ENCODE measurements around the gene WDFY3. TPM values are rescaled to one million over a fixed set of nuclear protein-coding genes. Genes with fewer than 3 reads are reported as not detected.

WDFY3 gene
- total RNA-seq, 1 donor = 91.9 TPM

GRCh38 chr4:84887824-84888223 lies 78.7 kb downstream of the WDFY3 start:
- DNase-seq (ENCODE audit: insufficient read length, low spot score, missing footprints) = no peak
- no peak for TF ChIP-seq CTCF (IDR thresholded peaks at IDR 0.05; ENCODE audit: extremely low read depth, low read depth, low read length)
- Histone ChIP-seq H3K9me3 (ENCODE audit: low read depth, low read length) (no peaks in the 10 kb centered on the region), H3K4me1 (ENCODE audit: insufficient read depth, low read length) (no peaks in the 10 kb centered on the region), H3K4me2 (ENCODE audit: insufficient read depth, low read length) (no peak overlapping the region), H2AFZ (ENCODE audit: low read length) (no peak overlapping the region), H3K27me3 (ENCODE audit: insufficient read depth, low read length) (no peaks in the 10 kb centered on the region), H3K79me2 (ENCODE audit: insufficient read depth, low read length) (peaks cover 7% of the 10 kb centered on the region), H4K20me1 (ENCODE audit: insufficient read depth, low read length) (no peaks in the 10 kb centered on the region), H3K36me3 (ENCODE audit: insufficient read depth, low read length) (no peaks in the 10 kb centered on the region), H3K27ac (ENCODE audit: low read depth, low read length) (no peak overlapping the region), H3K4me3 (ENCODE audit: insufficient read depth, low read length) (no peak overlapping the region)

- H3K4me1 ChIP-seq (ENCODE audit: insufficient read depth, low read length) = peaks cover 32% of the 10 kb centered on the region
- H3K9me3 ChIP-seq (ENCODE audit: low read depth, low read length) = no peaks in the 10 kb centered on the region
- no peak overlapping the region for H2AFZ ChIP-seq (ENCODE audit: low read length)
- peak; percentile 36 for DNase-seq (ENCODE audit: insufficient read length, low spot score, missing footprints)
- H3K4me3 ChIP-seq (ENCODE audit: insufficient read depth, low read length) = no peak overlapping the region
- H3K4me2 ChIP-seq (ENCODE audit: insufficient read depth, low read length) = peak overlapping the region; percentile 28
- peaks cover 10% of the 10 kb centered on the region for H3K79me2 ChIP-seq (ENCODE audit: insufficient read depth, low read length)
- H3K27ac ChIP-seq (ENCODE audit: low read depth, low read length) = peak overlapping the region; percentile 72
- no peak for TF ChIP-seq CTCF (IDR thresholded peaks at IDR 0.05; ENCODE audit: extremely low read depth, low read depth, low read length)
- no peaks in the 10 kb centered on the region for H4K20me1 ChIP-seq (ENCODE audit: insufficient read depth, low read length)
- H3K27me3 ChIP-seq (ENCODE audit: insufficient read depth, low read length) = no peaks in the 10 kb centered on the region
- H3K36me3 ChIP-seq (ENCODE audit: insufficient read depth, low read length) = peaks cover 3% of the 10 kb centered on the region
These were observed 86.8 kb downstream of the WDFY3 start for GRCh38 chr4:84879651-84880200.

- Histone ChIP-seq H4K20me1 (ENCODE audit: insufficient read depth, low read length) (no peaks in the 10 kb centered on the region), H3K79me2 (ENCODE audit: insufficient read depth, low read length) (peaks cover 10% of the 10 kb centered on the region), H3K27me3 (ENCODE audit: insufficient read depth, low read length) (no peaks in the 10 kb centered on the region), H3K9me3 (ENCODE audit: low read depth, low read length) (no peaks in the 10 kb centered on the region), H3K4me3 (ENCODE audit: insufficient read depth, low read length) (no peak overlapping the region), H3K36me3 (ENCODE audit: insufficient read depth, low read length) (peaks cover 3% of the 10 kb centered on the region), H3K4me2 (ENCODE audit: insufficient read depth, low read length) (no peak overlapping the region), H2AFZ (ENCODE audit: low read length) (no peak overlapping the region), H3K4me1 (ENCODE audit: insufficient read depth, low read length) (peaks cover 32% of the 10 kb centered on the region), H3K27ac (ENCODE audit: low read depth, low read length) (peak overlapping the region; percentile 72)
- DNase-seq (ENCODE audit: insufficient read length, low spot score, missing footprints) = no peak
- TF ChIP-seq CTCF (IDR thresholded peaks at IDR 0.05; ENCODE audit: extremely low read depth, low read depth, low read length) = no peak
These were observed 87.9 kb downstream of the WDFY3 start for GRCh38 chr4:84878546-84878945.

- DNase-seq (ENCODE audit: insufficient read length, low spot score, missing footprints) = peak; percentile 66
- H3K4me3 ChIP-seq (ENCODE audit: insufficient read depth, low read length) = no peak overlapping the region
- no peak for TF ChIP-seq CTCF (IDR thresholded peaks at IDR 0.05; ENCODE audit: extremely low read depth, low read depth, low read length)
- H3K27ac ChIP-seq (ENCODE audit: low read depth, low read length) = peak overlapping the region; percentile 72
- no peaks in the 10 kb centered on the region for H3K27me3 ChIP-seq (ENCODE audit: insufficient read depth, low read length)
- H4K20me1 ChIP-seq (ENCODE audit: insufficient read depth, low read length) = no peaks in the 10 kb centered on the region
- peak overlapping the region; percentile 43 for H3K4me2 ChIP-seq (ENCODE audit: insufficient read depth, low read length)
- peaks cover 3% of the 10 kb centered on the region for H3K36me3 ChIP-seq (ENCODE audit: insufficient read depth, low read length)
- no peaks in the 10 kb centered on the region for H3K9me3 ChIP-seq (ENCODE audit: low read depth, low read length)
- H3K4me1 ChIP-seq (ENCODE audit: insufficient read depth, low read length) = peaks cover 32% of the 10 kb centered on the region
- no peak overlapping the region for H2AFZ ChIP-seq (ENCODE audit: low read length)
- peaks cover 10% of the 10 kb centered on the region for H3K79me2 ChIP-seq (ENCODE audit: insufficient read depth, low read length)
These were observed 88.4 kb downstream of the WDFY3 start for GRCh38 chr4:84878090-84878489.

All from osteoblast (primary cell).